Medulla oblongata (tissue), 1 donor: ENCODE results near the gene SAP25.
"Not testable (repeated sequence)": the region's sequence is repeated elsewhere in the genome, so short reads cannot be mapped to it uniquely, and the experiment has no call there.

Experiments used
- DNase-seq: peaks from one replicate; pipeline ENCODE4 v3.0.0-alpha.2; 2015; ENCODE audit errors: extremely low spot score

Gene SAP25

GRCh38 chr7:100561491-100562194 lies 12.1 kb downstream of the SAP25 start:
- no peak for DNase-seq

- no peak for DNase-seq
Measured at GRCh38 chr7:100559127-100559526, 14.6 kb downstream of the SAP25 start.

DNA sequence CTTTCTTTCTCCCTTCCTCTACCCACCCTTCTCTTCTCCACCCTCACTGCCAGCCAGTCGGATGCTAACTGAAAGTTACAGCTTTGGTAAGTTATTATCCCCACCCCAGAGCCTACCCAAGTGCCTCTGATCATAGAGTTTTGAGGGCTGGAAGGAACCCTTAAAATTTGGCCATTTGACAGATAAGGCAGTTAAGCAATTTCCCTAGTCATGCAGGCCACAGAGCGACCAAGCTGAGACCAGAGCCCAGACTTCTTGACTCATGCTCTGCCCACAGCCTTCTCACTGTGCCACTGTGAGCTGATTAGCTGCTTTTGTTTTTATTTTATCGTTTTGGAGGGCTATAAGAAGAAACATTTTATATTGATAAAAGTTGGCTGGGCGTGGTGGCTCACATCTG lies 17.2 kb downstream of the SAP25 start:
- DNase-seq = no peak

DNA sequence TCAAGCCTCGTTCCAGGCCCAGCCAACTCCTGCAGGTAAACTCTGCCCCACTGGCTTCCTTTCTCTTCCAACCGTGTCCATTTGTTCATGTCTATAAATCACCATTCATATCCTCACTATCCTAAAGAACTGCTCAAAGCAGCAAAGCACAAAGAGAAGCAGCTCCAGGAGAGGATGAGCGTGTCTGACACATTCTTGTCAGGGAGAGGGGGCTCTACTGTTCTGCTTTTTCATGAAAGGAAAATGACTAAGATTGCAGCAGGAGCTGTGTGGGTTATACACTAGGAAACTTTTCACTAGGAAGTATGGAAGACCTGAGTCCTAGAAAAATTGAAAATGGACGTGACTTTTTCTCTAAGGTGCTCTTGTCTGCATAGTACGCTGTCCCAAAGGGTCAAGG lies 18.0 kb downstream of the SAP25 start:
- no peak for DNase-seq

DNA sequence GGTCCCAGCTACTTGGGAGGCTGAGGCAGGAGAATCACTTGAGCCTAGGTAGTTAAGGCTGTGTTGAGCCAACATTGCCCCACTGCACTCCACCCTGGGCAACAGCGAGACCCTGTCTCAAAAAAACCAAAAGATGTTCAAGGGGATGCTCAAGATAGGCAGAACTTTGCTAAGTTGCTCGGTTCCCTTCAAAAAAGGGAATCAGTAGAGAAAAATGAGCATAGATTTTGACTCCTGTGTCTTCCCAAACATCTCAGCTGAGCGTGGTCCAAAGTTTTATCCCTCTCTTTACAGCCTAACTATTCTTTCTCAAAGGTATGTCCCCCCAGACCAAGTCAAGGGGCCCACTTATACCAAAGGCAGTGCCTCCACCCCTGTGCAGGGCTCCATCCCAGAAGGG lies 20.7 kb downstream of the SAP25 start:
- no peak for DNase-seq

DNA sequence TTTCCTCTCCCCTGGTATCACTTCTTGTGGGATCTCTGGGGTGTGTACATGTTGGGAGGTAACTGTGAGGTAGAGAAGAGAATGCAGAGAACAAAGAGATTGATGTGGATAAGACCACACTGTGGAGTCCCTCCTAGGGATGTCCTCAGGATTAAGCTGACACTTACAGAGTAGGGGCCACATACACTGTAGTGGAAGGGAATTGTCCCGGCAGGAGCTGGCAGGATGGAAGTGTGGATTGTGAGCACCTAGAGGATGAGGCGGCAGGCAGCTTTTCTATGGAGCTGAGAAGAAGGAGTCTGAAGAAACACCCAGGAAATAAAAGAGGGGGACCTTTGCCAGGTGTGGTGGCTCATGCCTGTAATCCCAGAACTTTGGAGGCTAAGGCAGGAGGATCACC lies 21.2 kb downstream of the SAP25 start:
- no peak for DNase-seq

DNA sequence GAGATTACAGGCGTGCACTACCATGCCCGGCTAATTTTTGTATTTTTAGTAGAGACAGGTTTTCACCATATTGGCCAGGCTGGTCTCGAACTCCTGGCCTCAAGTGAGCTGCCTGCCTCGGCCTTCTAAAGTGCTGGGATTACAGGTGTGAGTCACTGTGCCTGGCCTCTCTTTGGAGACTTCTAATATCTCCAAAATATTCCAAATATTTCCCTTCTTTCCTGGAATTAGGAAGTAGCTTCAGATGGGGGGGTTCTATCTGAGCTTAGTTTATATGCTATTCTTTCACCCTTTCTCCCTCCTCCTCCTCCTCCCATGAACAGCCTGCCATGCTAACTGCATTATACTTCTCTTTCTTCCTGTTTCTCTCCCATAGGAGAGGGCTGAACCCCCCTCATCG lies 25.3 kb downstream of the SAP25 start:
- not testable (repeated sequence) for DNase-seq

- DNase-seq = peak; percentile 52
Measured at GRCh38 chr7:100547872-100548271, 25.8 kb downstream of the SAP25 start.

DNA sequence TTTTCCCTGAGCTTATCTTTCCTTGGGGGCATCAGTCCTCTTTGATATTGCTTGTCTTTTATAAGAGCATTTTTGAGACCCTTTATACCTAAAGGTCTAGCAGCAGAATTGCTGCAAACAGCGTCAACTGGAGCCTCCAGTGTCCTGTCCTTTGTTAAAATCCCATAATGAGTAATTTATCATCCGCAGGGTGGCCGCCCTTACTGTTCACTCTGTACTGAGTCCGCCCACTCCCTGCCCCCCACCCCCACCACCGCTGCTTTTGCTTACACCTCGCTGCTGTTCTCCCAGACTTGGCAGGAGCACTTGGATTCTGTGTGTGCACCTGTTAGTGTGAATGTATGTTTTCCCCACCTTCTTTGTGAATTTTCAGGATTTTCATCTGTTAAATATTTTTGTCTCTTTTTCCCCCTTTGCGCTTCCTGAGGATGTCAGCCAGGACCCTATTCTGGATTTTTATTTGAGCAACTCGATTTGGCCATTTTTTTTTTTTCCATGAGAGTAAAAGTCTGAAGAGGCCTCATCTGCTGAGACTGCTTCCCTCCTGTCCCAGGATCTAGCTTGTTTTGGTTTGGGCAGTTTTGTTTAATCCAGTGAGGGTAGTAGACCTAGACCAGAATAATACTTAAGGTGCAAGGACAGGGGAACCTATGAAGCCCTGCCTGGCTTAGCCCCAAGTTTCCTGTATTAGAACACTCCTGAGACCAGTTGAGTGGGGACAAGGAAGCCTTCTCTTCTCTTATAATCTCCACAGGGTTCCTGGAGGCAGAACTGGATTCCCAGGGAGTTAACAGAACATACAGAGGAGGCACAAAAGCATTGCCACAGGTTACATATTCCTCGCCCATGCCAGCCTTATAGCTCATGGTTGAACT lies 26.5 kb downstream of the SAP25 start:
- no peak for DNase-seq

DNA sequence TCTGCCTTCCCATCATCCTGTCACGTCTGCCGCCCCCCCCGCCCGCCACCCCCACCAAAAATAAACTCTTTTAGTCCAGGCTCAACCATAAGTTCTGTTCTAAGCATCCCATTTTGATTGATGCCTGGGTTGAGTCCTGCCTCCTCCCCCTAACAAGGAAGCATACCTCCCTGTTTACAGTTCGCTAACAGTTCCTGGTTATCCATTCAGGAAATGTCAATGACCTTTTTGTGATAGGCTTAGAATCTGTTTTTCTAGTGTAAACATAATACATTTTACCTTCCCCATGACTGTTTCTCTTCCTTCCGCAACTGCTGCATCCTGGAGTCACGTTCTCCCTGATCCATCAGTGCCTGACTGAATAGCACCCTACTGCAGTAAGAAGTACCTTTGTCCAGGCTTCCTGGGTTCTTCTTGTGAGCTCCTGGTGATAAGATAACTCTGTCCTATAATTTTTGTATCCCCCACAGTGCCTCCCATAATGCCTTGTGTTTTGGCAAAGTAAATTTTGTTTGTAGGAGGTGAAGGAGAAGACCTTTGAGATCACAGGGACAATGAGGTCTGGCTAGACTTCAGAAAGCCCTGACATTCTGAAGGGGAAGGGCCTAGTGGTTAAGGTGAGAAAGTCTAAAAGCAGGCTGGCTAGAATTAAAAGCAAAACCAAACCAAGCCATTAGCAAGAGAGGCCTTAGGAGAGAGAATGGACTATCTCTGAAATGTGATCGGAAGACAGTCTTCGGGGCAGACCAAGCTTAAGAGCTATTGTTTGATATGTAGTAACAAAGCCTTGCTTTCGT lies 27.4 kb downstream of the SAP25 start:
- no peak for DNase-seq

GRCh38 chr7:100545360-100546128 lies 28.2 kb downstream of the SAP25 start:
- peak; percentile 68 for DNase-seq

- DNase-seq = no peak
Measured at GRCh38 chr7:100544967-100545359, 28.7 kb downstream of the SAP25 start.

GRCh38 chr7:100544386-100544785 lies 29.3 kb downstream of the SAP25 start:
- DNase-seq = no peak

DNA sequence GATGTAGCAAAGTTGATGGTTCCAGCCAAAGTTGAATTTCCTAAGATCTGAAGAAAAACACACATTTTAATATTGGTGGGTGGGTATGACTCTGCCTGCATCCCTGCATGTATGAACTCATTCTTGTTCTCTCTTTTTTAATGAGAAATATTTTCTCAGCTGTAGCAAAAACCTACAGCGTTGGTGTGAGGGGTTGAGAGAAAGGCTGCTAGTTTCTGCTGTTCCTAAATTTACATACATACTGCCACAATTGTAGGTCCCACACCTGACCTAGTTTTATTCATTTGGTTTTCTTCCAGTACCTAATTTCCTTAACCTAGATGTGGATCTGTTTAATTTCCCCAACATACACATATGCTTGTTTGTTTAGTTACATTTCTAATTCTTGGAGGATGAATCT lies 30.1 kb downstream of the SAP25 start:
- no peak for DNase-seq

GRCh38 chr7:100541309-100541708 lies 32.4 kb downstream of the SAP25 start:
- not testable (repeated sequence) for DNase-seq

- DNase-seq = no peak
Measured at GRCh38 chr7:100540073-100540723, 33.5 kb downstream of the SAP25 start.

DNA sequence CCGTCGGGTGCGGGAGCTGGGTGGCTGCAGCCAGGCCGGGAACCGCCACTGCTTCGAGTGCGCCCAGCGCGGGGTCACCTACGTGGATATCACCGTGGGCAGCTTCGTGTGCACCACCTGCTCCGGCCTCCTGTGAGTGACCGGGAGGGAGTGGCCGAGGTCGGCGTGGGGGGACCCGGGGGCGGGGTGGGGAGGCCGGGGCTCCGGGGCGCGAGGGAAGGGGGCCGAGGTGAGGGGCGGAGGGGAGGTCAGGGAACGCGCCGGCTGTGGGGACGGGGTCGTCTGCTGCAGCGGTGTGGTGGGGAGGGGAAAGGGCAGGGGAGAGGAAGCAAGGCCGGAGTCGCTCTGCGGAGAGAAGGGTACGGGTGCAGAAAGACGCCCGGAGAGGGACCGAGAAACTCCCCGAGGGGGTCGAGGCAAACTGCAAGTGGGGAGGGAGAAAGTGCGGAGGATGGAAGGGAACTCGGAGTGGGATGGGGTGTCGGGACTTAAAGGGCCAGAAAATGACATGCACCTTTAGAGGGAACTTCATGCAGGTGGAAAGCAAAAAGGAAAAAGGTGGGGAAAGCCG lies 34.2 kb downstream of the SAP25 start:
- no peak for DNase-seq

DNA sequence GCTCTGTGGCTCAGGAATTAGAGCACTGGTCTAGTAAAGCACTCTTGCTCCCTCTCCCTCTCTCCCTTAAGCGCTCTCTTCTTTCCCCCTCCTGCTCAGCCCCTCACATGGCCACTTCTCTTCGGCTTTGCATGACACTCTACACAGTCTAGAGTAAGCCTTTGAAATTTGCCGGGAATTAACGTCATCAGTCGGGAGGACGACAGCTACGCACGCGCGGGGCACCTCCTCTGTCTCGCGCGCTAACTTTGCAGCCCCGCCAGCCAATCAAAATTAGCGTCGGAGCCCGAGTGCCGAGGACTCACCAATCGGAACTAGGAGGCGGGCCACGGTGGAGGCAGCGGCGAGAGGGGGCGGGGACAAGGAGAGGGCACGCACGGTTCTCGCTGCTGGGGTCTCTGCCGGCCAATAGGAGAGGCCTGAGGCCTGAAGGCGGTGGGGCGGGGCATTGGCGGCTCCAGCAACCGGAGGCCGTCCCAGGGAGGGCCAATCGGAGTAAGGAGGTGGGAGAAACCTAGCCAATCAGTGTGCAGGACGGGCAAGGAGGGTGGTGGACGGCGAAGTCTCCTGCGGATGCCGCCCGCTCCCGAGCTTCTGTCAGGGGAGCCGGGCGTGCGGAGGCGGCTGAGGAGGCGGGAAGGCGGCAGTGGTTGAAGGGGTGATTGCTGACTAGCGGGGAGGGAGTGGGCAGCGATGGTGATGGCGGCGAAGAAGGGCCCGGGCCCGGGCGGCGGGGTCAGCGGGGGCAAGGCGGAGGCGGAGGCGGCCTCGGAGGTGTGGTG lies 34.9 kb downstream of the SAP25 start, which contains the start of gene AGFG2:
Gene AGFG2 (plus strand): TSS at position 550 of the 782 bp plus-strand sequence. CDS start 144 bp downstream, at position 694.
- DNase-seq = peak; percentile 100

DNA sequence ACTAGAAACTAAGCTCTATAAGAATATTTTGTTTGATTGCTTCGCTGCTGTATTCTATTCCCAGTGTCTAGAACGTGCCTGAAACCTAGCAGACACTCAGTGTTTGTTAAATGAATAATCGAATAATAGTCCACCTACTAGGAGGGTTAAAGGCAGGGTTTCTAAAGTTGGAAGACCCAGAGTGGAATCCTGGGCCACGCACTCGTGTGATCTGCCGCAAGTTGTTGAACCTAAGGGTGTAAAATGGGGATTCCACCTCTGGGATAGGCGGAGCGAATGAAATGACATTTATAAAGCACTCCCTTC lies 35.4 kb downstream of the SAP25 start:
- DNase-seq = no peak

GRCh38 chr7:100536695-100537094 lies 37.0 kb downstream of the SAP25 start:
- DNase-seq = not testable (repeated sequence)
